ENCODE data around the gene USP3.

USP3 gene

DNA sequence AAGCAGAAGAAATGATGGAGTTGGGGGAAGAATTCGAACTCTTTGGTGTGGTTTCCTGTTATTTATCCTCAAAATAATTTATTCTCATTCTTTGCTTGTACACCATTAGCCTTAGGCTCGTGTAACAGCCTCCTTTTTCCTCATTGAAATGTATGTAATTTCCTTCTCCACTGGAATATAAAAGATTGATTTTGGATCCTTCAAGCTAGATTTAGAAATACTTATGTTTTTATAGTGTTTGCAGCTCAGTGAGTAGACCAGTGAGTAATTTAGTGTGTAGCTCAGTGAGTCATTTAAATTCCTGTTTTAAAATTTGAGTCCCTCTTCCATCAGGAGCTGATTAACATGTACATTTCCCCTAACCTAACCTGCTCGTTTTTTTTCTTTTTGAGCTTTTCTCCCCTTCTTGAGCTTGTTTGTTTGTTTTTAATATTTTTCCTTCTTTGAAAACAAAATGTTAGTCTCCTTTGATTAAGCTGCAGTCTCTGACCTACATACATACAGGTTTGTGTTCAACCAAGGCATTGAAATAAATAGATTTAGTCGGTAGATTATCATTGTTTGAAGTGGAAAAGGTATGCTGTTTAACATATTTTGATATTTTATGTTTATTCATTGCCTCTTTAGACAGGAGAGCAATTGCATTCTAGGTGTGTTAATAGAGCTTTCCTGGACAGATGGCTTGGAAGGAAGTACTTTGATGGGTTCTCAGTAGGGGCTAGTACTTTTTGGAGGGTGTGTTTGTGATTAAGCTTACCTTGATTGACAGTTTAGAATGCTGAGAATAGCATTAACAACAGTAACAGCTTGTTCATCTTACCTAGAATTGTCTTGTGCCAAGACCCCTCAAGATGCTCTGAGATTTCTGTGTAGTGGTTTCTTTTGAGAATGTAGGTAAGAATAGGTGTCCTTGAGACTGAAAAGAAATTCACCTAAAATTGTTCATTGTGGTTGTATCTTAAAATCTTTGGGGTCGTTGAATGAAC, 5.9 kb downstream of the USP3 start:
- in situ Hi-C loops (cut with HindIII; ENCODE audit: low sequenced_read_pairs): no loop called here
- H3K4me3 ChIP-seq (ENCODE audit: low read depth, low read length): no peak overlapping the region
- DNase-seq (ENCODE audit: low read depth, low spot score): peak; percentile 75
- TF ChIP-seq CTCF (IDR thresholded peaks at IDR 0.05; ENCODE audit: low read depth, low read length): no peak

GRCh38 chr15:63512148-63512547, 7.8 kb downstream of the USP3 start:
- DNase-seq (ENCODE audit: low read depth, low spot score): no peak
- in situ Hi-C loops (cut with HindIII; ENCODE audit: low sequenced_read_pairs): no loop called here
- no peak overlapping the region for H3K4me3 ChIP-seq (ENCODE audit: low read depth, low read length)
- TF ChIP-seq CTCF (IDR thresholded peaks at IDR 0.05; ENCODE audit: low read depth, low read length): no peak

GRCh38 chr15:63513271-63513670, 8.9 kb downstream of the USP3 start:
- H3K4me3 ChIP-seq (ENCODE audit: low read depth, low read length): no peak overlapping the region
- in situ Hi-C loops (cut with HindIII; ENCODE audit: low sequenced_read_pairs): no loop called here
- no peak for TF ChIP-seq CTCF (IDR thresholded peaks at IDR 0.05; ENCODE audit: low read depth, low read length)
- no peak for DNase-seq (ENCODE audit: low read depth, low spot score)

DNA sequence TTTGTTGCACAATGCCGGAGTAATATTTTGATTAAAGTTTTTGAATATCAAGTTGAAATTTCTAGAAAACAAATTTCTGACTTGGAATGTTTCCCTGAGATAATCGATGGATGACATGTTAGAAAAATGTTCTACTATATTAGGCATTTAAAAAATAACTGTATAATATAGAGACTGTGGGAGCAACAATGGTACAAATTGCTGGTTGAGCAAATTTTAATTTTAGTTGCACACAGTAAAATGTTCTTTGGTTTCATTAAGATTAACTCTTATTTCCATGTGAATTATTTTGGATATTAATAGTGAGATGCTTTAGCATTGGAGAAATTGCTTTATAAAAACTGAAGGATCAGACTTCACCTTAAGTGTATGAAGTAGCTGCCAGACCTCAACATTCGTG, 9.3 kb downstream of the USP3 start:
- in situ Hi-C loops (cut with HindIII; ENCODE audit: low sequenced_read_pairs): no loop called here
- TF ChIP-seq CTCF (IDR thresholded peaks at IDR 0.05; ENCODE audit: low read depth, low read length): no peak
- no peak for DNase-seq (ENCODE audit: low read depth, low spot score)
- H3K4me3 ChIP-seq (ENCODE audit: low read depth, low read length): no peak overlapping the region

- DNase-seq (ENCODE audit: low read depth, low spot score): peak; percentile 58
- no peak overlapping the region for H3K4me3 ChIP-seq (ENCODE audit: low read depth, low read length)
- no peak for TF ChIP-seq CTCF (IDR thresholded peaks at IDR 0.05; ENCODE audit: low read depth, low read length)
- in situ Hi-C loops (cut with HindIII; ENCODE audit: low sequenced_read_pairs): no loop called here
Measured at GRCh38 chr15:63514531-63514943, 10.1 kb downstream of the USP3 start.

DNA sequence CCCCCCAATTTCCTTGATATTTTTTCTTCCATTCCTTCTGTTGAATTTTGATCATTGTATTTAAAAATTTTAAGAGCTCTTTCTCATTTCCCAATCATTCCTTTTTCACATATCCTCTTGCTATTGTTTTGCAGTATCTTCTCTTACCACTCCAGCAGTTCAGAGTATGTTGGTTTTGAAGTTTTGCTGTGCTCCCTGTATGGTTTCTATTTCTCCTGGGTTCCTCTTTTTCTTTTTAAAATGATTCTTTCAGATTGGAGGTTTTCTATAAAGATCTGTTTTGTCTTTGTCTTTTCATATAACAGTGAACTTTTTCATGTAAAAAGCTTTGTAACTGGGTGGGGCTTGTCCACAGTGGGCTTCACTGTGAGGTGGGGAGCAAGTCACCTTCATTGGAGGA, 12.8 kb downstream of the USP3 start:
- no peak for TF ChIP-seq CTCF (IDR thresholded peaks at IDR 0.05; ENCODE audit: low read depth, low read length)
- in situ Hi-C loops (cut with HindIII; ENCODE audit: low sequenced_read_pairs): no loop called here
- no peak overlapping the region for H3K4me3 ChIP-seq (ENCODE audit: low read depth, low read length)
- no peak for DNase-seq (ENCODE audit: low read depth, low spot score)

All from astrocyte of the spinal cord (primary cell).